ENCODE results near the gene PLTP.
A peak's percentile ranks its signal among the peaks of the same experiment; 100 is the strongest.

The PLTP gene

DNA sequence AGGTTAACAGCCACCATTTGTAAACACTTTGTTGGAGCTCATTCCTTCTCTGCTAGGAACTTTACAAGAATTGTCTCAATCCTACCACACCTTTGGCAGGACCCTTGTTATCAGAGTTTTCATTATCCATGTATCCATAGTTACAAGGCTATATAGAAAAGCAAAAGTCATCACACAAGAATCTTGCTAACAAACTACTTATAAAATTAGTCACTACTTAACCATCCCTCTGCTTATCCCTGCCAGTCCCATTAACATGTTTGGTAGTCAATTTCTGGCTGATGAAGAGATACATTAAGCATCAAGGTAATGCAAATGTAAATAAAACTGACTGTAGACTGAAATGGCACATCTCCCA is 44.2 kb downstream of the PLTP start:
- DNase-seq = peak; percentile 10

DNA sequence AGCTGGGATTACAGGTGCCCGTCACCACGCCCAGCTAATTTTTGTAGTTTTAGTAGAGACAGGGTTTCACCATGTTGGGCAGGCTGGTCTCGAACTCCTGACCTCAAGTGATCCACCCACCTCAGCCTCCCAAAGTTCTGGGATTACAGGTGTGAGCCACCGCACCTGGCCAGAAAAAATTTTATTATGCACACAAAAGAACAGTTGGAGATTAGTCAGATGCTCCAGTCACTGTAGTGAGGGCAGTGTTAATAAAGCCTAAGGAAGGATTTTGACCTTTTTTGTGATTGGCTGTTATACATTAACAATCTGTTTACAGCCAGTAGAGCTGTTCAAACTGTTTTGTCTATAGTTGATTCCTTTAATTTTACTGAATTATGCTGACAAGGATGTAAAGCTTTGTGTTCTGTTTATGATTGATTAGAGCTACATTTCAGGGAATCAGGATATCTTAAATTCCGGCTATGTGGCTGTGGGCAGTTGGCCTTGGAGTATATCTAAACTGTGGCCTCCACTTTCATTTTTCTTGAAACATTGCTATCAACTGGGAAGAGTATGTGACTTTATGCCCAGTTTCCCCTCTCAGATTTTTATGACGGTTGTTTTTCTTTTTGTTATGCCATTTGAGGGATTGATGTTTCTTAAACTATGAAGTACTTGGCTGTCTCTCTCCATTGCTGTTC is 44.7 kb downstream of the PLTP start:
- no peak for DNase-seq

DNA sequence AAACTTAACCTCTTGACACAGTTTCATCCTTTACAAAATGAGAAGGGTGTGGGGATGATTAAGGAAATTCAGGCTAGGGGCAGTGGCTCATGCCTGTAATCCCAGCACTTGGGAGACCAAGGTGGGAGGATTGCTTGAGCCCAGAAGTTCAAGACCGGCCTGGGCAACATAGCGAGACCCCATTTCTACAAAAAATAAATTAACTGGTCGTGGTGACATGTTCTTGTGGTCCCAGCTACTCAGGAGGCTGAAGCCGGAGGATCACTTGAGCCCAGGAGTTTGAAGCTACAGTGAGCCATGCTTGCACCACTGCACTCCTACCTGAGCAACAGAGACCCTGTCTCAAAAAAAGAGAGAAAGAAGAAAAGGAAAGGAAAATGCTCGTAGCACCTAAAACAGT is 45.5 kb downstream of the PLTP start:
- DNase-seq = no peak

DNA sequence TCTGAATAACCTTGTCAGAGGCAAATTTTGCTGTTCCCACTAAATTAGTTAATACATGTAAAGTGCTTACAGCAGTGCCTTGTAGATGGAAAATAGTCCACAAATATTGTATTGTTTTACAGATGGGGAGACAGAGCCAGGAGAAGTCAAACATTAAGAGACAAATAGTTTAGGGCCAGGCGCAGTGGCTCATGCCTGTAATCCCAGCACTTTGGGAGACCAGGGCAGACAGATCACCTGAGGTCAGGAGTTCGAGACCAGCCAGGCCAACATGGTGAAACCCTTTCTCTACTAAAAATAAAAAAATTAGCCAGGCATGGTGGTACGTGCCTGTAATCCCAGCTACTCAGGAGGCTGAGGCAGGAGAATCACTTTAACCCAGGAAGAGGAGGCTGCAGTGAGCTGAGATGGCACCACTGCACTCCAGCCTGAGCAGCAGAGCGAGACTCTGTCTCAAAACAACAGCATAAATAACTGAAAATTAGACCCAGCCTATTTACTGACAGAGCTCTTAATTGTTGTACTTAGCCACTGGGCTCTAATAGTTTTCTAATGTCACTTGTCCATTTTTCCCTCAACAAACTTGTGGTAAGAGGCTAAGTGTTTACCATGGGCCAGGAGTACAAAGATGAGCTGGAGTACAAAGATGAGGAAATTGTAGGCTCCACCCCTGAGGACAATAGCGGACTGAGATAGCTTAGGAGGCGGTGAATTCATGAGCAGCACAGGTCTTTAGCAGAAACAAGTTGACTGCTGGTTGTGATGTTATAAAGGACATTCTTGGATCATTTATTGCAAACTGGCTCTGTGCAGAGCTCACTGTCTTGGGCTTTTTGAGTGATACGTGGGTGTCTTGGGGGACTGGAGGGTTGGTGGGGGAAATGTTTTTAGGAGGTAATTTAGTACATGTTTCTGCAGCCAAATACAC is 48.1 kb downstream of the PLTP start:
- DNase-seq = no peak

DNA sequence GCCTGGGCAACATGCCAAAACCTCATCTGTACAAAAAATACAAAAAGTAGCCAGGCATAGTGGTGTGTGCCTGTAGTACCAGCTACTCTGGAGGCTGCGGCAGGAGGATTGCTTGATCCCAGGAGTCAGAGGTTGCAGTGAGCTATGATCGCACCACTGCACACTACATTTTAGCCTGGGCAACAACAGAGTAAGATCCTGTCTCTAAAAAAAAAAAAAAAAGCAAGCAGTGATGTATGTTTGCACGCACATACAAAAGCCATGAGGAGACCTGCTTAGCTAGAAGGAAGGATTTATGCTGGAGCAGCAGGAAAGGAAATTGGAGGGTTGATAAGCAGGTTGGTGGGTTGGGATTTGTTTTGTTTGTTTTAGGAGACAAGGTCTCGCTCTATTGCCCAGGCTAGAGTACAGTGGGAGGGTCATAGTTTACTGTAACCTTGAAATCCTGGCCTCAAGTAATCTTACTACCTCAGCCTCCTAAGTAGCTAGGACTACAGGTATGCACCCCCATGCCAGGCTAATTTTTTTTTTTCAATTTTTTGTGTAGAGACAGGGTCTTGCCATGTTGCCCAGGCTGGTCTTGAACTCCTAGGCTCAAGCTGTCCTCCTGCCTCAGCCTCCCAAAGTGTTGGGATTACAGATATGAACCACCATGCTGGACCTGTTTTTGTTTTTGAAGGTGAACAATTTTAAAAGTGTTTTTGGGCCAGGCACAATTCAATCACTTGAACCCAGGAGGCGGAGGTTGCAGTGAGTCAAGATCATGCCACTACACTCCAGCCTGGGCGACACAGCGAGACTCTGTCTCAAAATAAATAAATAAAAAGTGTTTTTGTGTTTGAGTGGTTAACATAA is 50.5 kb downstream of the PLTP start:
- DNase-seq = no peak

DNA sequence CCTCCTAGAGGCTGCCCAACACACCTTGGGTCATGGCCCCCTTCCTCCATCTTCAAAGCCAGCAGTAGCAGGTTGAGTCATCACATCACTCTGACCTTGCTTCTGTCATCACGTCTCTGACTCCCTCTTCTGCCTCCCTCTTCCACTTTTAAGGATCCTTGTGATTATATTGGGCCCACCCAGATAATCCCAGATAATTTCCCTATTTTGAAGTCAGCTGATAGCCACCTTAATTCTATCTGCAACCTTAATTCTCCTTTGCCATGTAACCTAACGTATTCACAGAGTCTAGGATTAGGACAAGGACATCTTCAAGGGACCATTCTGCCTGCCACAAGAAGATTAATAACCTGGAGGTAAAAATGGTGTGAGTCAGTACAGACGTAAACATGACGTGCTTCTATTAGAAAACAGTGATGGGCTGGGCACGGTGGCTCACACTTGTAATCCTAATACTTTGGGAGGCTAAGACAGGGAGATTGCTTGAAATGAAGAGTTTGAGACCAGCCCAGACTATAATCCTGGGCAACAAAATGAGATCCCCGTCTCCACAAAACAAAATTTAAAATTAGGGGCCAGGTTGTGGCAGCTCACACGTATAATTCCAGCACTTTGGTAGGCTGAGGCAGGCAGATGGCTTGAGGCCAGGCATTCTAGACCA is 51.3 kb downstream of the PLTP start:
- no peak for DNase-seq

DNA sequence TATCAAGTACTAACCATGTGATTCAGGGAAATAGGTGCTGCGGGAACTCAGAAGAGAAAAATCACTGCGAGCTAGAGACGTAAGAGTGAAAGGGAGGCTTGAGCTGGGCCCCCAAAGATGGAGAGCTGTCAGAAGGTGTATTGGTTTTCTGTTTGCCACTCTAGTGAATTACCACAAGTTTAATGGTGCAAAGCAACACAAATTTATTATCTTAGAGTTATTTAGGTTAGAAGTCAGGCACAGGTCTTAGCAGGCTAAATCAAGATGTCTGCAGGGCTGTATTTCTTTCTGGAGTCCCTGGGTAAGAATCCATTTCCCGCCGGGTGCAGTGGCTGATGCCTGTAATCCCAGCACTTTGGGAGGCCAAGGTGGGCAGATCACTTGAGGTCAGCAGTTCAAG is 52.0 kb downstream of the PLTP start:
- no peak for DNase-seq

DNA sequence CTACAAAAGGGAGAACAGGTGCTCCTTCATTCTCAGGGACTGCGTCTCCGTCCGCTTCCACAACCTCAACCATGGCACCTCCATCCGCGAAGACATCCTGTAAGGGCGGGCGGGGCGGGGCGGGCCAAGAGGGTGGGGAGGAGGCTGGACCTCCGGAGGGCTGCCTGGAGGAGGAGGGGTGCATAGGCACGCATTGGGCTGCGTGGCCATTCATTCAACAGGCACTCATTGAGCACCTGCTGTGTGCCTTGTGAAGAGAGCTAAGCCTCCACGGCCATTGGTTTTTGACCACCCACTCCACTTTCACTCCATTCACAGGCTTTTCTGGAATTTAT is 54.1 kb downstream of the PLTP start:
- DNase-seq = no peak

DNA sequence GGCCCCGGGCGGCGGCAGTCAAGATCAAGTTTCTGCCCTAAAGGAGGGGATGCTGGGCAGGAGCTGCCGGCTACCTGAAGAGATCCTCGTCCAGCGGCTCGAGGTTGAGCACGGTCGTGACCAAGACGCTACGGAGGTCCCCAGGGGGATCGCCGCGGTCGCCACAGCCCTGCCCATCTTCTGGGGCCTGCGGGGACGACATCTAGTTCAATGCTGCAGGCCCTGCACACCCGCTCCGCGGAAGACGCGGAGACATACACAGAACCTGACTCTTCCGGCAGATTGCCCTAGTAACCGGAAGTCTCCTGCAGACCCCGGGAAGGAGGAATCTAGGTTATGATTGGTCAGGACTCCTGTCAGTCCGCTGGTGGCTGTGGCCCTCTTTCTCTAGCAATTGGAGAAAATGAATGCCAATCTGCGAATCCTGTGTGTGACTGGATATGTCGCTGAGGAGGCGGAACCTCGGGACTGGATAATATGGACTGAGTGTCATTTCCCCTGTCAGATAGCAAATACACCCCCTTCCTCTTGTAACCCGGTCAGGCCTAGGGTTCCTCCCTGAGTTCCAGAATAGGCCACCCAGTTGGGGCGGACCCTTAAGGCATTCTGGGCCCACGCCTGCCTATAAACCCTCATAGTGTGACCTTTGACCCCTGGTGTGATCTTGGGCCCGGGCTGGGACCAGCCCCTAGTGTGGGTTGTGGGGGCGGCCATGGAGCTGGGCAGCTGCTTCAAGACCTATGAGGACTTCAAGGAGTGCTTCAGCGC is 54.7 kb downstream of the PLTP start, which contains the start of the genes ACOT8 and ZSWIM3:
Gene ACOT8 (minus strand): TSS at position 279 of the 768 bp plus-strand sequence. CDS start 77 bp downstream, at position 202.
Gene ZSWIM3 (plus strand): TSS at position 501 of the 768 bp plus-strand sequence. CDS start 212 bp downstream, at position 713.
- peak; percentile 99 for DNase-seq

DNA sequence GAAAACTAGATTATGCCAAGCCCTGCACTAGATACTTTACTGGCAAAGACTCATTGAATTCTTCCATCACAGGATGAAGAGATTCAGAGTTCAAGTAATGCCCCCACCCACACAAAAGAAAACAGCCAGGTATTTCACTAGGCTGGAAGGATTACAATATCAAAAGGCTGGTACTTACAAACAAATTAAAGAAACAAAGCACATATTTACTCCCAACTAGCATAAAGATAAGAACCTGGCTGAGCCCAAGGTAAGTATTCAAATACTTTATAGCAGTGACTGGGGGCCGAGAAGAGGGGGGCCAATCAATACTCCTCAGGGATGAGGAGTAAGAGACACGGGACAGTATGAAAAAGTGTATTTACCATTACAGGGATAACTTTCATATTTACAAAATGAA is 58.5 kb downstream of the PLTP start:
- DNase-seq = no peak

DNA sequence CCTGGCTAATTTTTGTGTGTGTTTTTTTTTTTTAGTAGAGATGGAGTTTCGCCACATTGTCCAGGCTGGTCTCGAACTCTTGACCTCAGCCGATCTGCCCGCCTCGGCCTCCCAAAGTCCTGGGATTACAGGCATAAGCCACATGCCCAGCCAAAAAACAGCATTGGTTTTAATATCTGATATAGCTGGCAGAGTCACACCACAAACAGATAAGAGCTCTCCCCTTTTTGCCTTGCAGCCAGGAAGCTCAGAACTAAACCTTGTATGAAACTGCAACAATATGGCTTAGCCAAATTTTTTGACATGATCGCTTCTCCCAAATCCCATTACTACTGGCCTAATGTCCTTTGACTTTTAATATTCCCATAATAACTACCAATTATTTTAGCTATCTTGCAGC is 59.6 kb downstream of the PLTP start:
- DNase-seq = no peak

DNA sequence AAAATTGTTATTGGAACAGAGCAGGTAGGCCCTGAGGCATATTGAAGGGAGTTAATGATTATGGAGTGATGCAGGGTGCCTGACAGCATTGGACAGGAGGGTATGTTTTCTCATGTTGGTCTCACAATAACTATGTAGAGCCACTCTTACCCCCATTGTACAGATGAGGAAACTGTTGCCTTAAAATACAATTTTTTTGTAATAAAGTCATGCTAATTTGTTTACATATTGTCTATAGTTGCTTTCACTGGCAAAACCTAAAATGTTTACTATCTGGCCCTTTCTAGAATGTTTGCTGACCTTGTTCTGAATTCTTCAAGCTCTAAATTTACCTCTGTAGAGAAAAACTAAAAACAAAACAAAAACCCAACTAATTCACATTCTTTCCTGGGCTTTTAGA is 60.5 kb downstream of the PLTP start:
- DNase-seq = no peak

DNA sequence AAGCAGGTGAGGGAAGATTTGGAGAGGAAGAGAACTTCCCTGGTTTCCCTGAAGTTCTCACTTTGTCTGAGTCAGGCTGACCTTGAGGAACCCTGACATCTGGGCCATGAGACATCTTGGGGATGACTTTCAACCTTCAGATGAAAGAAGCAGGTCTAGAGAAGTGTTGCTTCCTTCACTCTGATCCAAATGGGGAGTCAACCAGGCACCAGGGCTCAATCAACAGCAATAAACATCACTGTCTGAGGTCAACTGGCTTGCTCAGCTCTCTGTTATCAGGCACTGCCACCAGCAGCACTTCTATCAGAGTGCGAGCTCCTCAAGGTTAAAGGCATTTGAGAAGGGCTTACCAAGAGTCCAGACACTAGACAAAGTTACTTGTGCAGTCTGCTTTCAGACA is 61.0 kb downstream of the PLTP start:
- no peak for DNase-seq

DNA sequence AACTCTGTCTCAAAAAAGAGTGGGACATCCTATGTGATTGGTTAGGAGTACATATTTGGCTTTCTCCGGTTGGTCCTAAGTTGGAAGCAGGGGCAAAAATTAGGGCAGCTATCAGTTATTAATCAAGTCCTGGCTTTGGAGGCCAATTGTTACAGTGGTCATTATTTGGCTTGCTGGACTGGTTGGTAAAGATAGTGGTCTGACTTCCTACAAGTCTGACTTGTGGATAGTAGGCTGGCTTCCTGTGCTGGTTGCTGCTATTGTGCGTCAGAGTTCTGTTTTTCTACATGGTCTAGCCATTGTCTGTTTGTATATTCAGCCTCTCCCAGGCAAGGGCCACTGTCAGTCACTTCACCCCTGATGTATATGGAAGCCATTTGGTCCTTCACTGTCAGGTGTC is 61.7 kb downstream of the PLTP start:
- DNase-seq = no peak

DNA sequence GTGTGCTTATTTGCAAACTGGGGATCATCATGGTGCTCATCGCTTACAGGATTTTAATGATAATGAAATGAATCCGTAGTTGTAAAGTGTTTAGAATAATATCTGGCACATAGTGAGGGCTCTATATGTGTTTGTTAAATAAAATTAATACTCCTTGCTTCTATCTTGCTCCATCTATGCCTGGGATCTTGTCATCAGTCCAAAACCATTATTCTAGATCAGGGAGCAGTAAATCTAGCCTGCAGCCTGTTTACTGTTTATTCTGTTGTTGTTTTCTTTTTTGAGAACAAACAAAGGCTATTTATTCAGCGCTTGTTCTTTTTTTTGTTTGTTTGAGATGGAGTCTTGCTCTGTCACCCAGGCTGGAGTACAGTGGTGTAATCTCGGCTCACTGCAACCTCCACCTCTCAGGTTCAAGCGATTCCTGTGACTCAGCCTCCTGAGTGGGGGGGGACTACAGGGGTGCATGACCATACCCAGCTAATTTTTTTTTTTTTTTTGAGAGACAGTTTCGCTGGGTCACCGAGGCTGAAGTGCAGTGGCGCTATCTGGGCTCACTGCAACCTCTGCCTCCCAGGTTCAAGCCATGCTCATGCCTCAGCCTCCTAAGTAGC is 62.9 kb downstream of the PLTP start:
- DNase-seq = no peak

All from amniotic stem cell (primary cell).